PC-9 (cell line): ENCODE measurements around the gene PSMD6. TPM values are rescaled to one million over a fixed set of nuclear protein-coding genes. Genes with fewer than 3 reads are reported as not detected.

ENCODE experiments used
- BruUV-seq: library from RNA; stranded (reverse); fragments of 400-500 nt; replicated peaks from 2 replicates; lab custom pipeline; 2021; lab: Mats Ljungman, UMichigan
- CTCF ChIA-PET: fragments of 300-600 bp; sonication (Branson Sonifier 250); formaldehyde crosslinking; loops from one replicate; lab custom pipeline; 2022; ENCODE audit warnings: antibody characterized with exemption; lab: Charles Lee
- POLR2A ChIA-PET: fragments of 300-600 bp; sonication (Branson Sonifier 250); formaldehyde crosslinking; loops from one replicate; lab custom pipeline; 2022; ENCODE audit warnings: antibody characterized with exemption; ENCODE audit not compliant: unreplicated experiment; lab: Charles Lee
- DNase-seq, 2 experiments: peaks; one replicate each; pipeline versions ENCODE4 v3.0.0 to v3.0.0-alpha.2; 2015 to 2022; ENCODE audit warnings: mixed read lengths in 1 of 2
- H2AFZ ChIP-seq: fragments of 200-600 bp; sonication (generic); 2 replicates; pipeline ENCODE4 v1.8.1; 2017; ENCODE audit warnings: antibody characterized with exemption
- H3F3A ChIP-seq: fragments of 200-600 bp; sonication (generic); 2 replicates; pipeline ENCODE4 v1.8.1; 2017; ENCODE audit warnings: antibody characterized with exemption, mild to moderate bottlenecking, low read depth; ENCODE audit not compliant: insufficient read depth
- H3K27ac ChIP-seq: fragments of 200-600 bp; sonication (generic); 2 replicates; pipeline ENCODE4 v1.6.1; 2016; ENCODE audit warnings: mixed run types
- H3K27me3 ChIP-seq: fragments of 200-600 bp; sonication (generic); 2 replicates; pipeline ENCODE4 v1.6.1; 2016; ENCODE audit warnings: low read depth, mixed run types; ENCODE audit not compliant: insufficient read depth
- H3K36me3 ChIP-seq: fragments of 200-600 bp; sonication (generic); 2 replicates; pipeline ENCODE4 v1.6.1; 2016; ENCODE audit warnings: low read depth, mixed run types
- H3K4me1 ChIP-seq: fragments of 200-600 bp; sonication (generic); replicated peaks from 2 replicates; pipeline ENCODE4 v1.6.1; 2016; ENCODE audit warnings: mixed run types; ENCODE audit not compliant: insufficient read depth
- H3K4me2 ChIP-seq: fragments of 200-600 bp; sonication (generic); 2 replicates; pipeline ENCODE4 v1.6.1; 2017; ENCODE audit warnings: mixed run types
- H3K4me3 ChIP-seq: fragments of 200-600 bp; sonication (generic); 2 replicates; pipeline ENCODE4 v1.6.1; 2016; ENCODE audit warnings: mixed run types
- H3K79me2 ChIP-seq: fragments of 200-600 bp; sonication (generic); 2 replicates; pipeline ENCODE4 v1.6.1; 2017; ENCODE audit warnings: low read depth, mixed run types
- H3K9me2 ChIP-seq: fragments of 200-600 bp; sonication (generic); 2 replicates; pipeline ENCODE4 v1.8.1; 2017; ENCODE audit warnings: mild to moderate bottlenecking; ENCODE audit not compliant: insufficient read depth
- H3K9me3 ChIP-seq: fragments of 200-600 bp; sonication (generic); 2 replicates; pipeline ENCODE4 v1.8.1; 2016; ENCODE audit warnings: low read depth; ENCODE audit not compliant: insufficient read depth
- H4K20me1 ChIP-seq: fragments of 200-600 bp; sonication (generic); 2 replicates; pipeline ENCODE4 v1.8.1; 2017; ENCODE audit not compliant: insufficient read depth
- CTCF ChIP-seq: fragments of 200-600 bp; sonication (generic); conservative IDR thresholded peaks from 2 replicates; pipeline ENCODE4 v1.6.1; 2017; ENCODE audit warnings: mixed run types, antibody characterized with exemption, mild to moderate bottlenecking, moderate library complexity
- EZH2 ChIP-seq: fragments of 200-600 bp; sonication (generic); IDR thresholded peaks from 2 replicates; pipeline ENCODE4 v1.8.0; 2017; ENCODE audit warnings: antibody characterized with exemption, low read depth
- intact Hi-C: fragments of 100-400 bp; cut with micrococcal nuclease; formaldehyde crosslinking; loops from one replicate; pipeline ENCODE4 v1.10.0; 2022; ENCODE audit not compliant: unreplicated experiment
- total RNA-seq: library from RNA; stranded (reverse); gene quantifications from 2 replicates; pipeline ENCODE4 v1.2.3, GENCODE V29; 2021

Gene PSMD6
- total RNA-seq, 1 experiment from 2014 or later, result 68.8 TPM

- H3K27ac ChIP-seq, result no peak overlapping the region
- intact Hi-C loops, result no loop called here
- no peaks in the 10 kb centered on the region for H3K36me3 ChIP-seq
- H3K9me2 ChIP-seq, result no peaks in the 10 kb centered on the region
- no peak for TF ChIP-seq EZH2
- TF ChIP-seq CTCF, result no peak
- 0 out of 2 replicates have a peak, but pooled peaks cover 4% of the 10 kb centered on the region for H3K4me1 ChIP-seq
- no peaks in the 10 kb centered on the region; the same call in 1 of the 2 replicates for H3F3A ChIP-seq
- no TSS peak for BruUV-seq
- CTCF ChIA-PET, result no interaction called here
- no peaks in the 10 kb centered on the region for H3K27me3 ChIP-seq
- no peak for DNase-seq
- no peaks in the 10 kb centered on the region for H3K79me2 ChIP-seq
- no peaks in the 10 kb centered on the region for H3K9me3 ChIP-seq
- H3K4me2 ChIP-seq, result no peak overlapping the region
- POLR2A ChIA-PET, result interaction anchor here (0.6 to 0.7 kb wide), 2 partner anchors 41 to 47 kb away, joined by 4 to 9 read pairs; no protein-coding TSS in a partner anchor
- H4K20me1 ChIP-seq, result no peaks in the 10 kb centered on the region
- no peak overlapping the region for H2AFZ ChIP-seq
- no peak overlapping the region for H3K4me3 ChIP-seq
Measured at GRCh38 chr3:64053117-64053516, 29.8 kb upstream of the PSMD6 start.

- Histone ChIP-seq H3K27ac (no peak overlapping the region), H2AFZ (no peak overlapping the region), H3K4me2 (no peak overlapping the region), H3K79me2 (no peaks in the 10 kb centered on the region), H3F3A (no peaks in the 10 kb centered on the region; the same call in 1 of the 2 replicates), H4K20me1 (no peaks in the 10 kb centered on the region), H3K4me1 (0 out of 2 replicates have a peak, but pooled peaks cover 4% of the 10 kb centered on the region), H3K27me3 (no peaks in the 10 kb centered on the region), H3K36me3 (no peaks in the 10 kb centered on the region), H3K4me3 (no peak overlapping the region), H3K9me3 (no peaks in the 10 kb centered on the region), H3K9me2 (no peaks in the 10 kb centered on the region)
- BruUV-seq, result no TSS peak
- ChIA-PET CTCF (no interaction called here), POLR2A (no interaction called here)
- no peak for TF ChIP-seq EZH2
- TF ChIP-seq CTCF, result no peak
- intact Hi-C loops, result no loop called here
- DNase-seq, result no peak
Measured at GRCh38 chr3:64049832-64050231, 26.5 kb upstream of the PSMD6 start.

- no peaks in the 10 kb centered on the region for H4K20me1 ChIP-seq
- no peak overlapping the region for H3K4me2 ChIP-seq
- H3K9me3 ChIP-seq, result no peaks in the 10 kb centered on the region
- TF ChIP-seq EZH2 (no peak), CTCF (no peak)
- no peaks in the 10 kb centered on the region; the same call in 1 of the 2 replicates for H3F3A ChIP-seq
- POLR2A ChIA-PET, result no interaction called here
- 0 out of 2 replicates have a peak, but pooled peaks cover 4% of the 10 kb centered on the region for H3K4me1 ChIP-seq
- no peaks in the 10 kb centered on the region for H3K36me3 ChIP-seq
- no peaks in the 10 kb centered on the region for H3K27me3 ChIP-seq
- no peaks in the 10 kb centered on the region for H3K9me2 ChIP-seq
- no TSS peak for BruUV-seq
- no peak overlapping the region for H2AFZ ChIP-seq
- CTCF ChIA-PET, result no interaction called here
- no peak overlapping the region for H3K4me3 ChIP-seq
- intact Hi-C loops, result no loop called here
- no peak overlapping the region for H3K27ac ChIP-seq
- no peak for DNase-seq
- H3K79me2 ChIP-seq, result no peaks in the 10 kb centered on the region
Measured at GRCh38 chr3:64049136-64049535, 25.8 kb upstream of the PSMD6 start.
